ENCODE results near the gene MME.

DNA sequence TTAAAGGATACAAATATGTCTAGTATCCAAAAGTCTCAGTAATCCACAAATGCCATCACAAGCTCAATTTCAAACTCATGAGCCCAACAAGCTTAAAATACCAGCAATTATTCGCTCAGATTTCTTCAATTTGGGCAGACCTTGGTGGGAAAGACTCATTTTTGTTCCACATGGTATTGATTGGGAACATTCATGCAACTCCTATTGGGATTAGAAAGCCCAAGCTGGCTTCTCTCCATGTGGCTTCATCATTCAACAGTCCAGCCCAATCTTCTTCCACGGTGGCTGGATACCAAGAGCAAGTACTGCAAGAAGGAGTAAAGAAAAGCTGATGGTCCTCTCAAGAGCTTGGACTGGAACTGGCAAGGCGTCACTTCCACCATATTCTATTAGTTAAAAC lies 147.0 kb downstream of the MME start:
- TF ChIP-seq, protein P1, sequence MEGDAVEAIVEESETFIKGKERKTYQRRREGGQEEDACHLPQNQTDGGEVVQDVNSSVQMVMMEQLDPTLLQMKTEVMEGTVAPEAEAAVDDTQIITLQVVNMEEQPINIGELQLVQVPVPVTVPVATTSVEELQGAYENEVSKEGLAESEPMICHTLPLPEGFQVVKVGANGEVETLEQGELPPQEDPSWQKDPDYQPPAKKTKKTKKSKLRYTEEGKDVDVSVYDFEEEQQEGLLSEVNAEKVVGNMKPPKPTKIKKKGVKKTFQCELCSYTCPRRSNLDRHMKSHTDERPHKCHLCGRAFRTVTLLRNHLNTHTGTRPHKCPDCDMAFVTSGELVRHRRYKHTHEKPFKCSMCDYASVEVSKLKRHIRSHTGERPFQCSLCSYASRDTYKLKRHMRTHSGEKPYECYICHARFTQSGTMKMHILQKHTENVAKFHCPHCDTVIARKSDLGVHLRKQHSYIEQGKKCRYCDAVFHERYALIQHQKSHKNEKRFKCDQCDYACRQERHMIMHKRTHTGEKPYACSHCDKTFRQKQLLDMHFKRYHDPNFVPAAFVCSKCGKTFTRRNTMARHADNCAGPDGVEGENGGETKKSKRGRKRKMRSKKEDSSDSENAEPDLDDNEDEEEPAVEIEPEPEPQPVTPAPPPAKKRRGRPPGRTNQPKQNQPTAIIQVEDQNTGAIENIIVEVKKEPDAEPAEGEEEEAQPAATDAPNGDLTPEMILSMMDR (IDR thresholded peaks at IDR 0.05): no peak
- no peak for TF ChIP-seq POLR2A (IDR thresholded peaks at IDR 0.05)
